NCI-H2227 treated with DMSO at 0.1 percent for 48 hours (cell line): Measurements from ENCODE around the gene CNIH4.
"Not testable (repeated sequence)": the region's sequence is repeated elsewhere in the genome, so short reads cannot be mapped to it uniquely, and the experiment has no call there.

ENCODE experiments used
- DNase-seq: peaks from one replicate; lab custom pipeline; 2025; lab: John Stamatoyannopoulos, UW

The CNIH4 gene

DNA sequence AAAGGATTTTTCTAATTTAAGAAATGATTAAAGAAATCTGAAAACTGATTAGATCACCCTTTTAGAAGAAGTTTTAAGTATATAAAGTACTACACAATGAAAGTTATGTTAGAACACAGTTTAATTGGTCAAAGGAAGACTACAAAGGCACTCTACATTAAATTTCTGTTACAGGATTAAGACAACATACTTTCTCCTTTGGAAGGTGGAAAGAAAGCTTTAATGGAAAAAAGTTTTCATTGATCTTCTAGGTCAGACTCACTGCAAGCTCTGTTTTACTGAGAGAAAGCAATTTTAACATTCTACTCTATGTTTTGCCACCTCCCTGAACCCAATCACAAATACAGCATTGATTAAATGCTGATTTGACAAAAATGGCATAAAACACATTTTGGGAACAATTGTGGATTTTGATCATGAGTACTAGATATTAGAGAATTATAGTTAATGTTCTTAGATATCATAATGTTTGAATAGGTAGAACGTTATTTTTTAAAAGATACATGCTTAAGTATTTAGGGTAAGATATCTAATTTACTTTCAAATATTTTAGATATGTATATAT, 45.9 kb downstream of the CNIH4 start:
- no peak for DNase-seq

DNA sequence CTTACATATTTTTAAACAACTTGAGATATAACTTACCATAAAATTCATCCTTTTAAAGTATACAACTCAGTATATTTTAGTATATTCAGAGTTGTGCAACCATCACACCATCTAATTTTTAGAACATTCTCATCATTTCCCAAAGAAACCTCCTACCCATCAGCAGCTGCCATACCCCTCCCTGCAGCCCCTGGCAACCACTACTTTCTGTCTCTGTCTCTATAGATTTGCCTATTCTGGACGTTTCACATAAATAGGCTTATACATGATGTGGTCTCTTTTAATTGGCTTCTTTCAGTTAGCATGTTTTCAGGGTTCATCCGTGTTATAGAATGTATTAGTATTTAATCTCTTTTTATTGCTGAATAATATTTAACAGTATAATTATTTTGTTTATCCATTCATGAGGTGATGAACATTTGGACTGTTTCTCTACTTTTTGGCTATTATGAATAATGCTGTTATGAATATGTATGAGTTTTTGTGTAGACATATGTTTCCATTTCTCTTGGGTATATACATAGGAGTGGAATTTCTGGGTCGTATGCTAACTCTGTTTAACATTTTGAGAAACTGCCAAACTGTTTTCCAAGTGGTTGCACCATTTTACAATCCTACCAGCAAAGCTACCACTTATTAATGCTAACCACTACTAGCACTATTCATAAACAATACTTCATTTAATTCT, 48.4 kb downstream of the CNIH4 start:
- DNase-seq: no peak

DNA sequence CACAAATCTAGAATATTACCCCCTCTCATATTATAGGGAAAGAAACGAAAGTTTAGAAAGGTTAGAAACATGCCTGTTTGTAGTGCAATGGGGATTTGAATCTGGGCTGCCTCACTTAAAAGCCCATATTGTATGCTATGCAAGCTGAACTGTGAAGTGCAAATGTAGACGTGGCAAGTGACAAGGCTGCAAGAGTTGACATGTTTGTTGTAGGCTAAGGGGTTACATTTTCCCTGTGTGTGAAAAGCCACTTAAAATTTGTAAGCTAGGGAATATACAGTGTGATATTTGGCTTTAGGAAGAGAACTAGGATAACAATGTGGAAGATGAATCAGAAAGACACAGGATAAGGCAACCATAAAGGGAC, 48.9 kb downstream of the CNIH4 start:
- no peak for DNase-seq

DNA sequence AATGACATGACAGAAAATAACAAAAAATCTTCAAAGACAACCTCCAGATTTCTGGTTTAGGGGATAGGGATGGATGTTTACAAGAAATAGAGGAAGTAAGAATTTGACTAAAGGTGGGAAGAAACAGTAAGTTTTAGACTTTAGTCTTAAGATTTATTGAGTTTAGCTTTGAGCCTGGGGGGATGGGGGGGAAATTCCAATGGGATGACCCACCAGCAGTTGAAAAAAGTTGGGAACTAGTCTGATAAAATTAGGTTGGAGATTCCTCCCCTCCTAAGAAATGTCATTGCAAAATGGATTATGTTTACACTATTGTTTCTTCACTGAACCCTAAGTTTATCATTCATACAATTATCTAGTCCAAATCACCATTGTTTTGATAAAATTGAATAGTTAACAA, 49.5 kb downstream of the CNIH4 start:
- DNase-seq: no peak

DNA sequence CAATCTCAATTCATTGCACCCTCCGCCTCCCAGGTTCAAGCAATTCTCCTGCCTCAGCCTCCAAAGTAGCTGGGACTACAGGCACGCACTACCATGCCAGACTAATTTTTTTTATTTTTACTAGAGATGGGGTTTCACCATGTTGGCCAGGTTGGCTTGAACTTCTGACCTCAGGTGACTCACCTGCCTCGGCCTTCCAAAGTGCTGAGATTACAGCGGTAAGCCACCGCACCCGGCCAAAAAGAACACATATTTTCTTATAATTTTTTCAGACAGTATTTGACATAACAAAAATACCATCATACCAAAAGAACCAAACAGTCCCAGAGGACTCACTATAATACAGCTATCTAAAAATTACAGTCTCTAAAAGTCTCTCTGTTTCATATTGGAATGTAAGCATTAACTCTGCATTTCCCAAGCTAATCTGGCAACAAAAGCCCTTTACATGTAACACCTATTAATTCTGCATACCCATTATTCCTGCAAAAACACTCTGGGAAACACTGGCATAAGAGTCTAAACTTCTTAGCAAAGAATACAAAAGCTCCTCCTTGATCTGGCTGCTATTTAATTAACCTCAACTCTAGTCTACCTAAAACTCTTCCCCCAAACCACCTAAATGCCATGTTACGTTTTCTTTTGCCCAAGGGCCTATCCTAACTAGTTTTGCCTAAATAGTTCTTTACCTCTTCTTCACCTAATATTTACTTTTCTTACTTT, 51.1 kb downstream of the CNIH4 start:
- DNase-seq: no peak

DNA sequence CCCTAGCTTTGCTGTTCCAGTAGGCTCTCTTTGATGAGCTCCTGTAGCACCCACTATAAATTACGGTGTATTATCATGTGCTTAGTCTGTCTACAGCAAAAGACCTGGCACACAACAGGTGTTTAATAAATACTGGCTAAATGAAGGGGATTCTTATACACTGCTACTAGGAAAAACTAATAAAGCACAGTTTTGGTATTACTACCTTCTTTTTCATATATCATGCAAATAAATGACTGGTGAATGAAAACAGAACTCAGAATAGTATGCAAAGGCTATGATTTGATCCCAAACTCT, 51.6 kb downstream of the CNIH4 start:
- DNase-seq: no peak

DNA sequence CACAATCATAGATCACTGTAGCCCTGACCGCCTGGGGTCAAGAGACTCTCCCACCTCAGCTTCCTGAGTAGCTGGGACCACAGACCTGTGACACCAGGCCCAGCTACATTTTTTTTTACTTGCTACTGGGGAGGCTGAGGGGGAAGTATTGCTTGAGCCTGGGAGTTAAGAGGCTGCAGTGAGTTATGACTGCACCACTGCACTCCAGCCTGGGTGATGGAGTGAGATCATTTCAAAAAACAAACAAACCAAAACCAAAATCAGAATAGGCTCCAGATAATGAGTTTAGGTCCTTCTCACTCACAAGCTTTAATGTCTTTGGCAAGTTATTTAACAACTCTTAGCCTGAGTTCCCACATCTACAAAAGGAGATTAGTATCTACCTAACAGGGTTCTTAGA, 55.1 kb downstream of the CNIH4 start:
- no peak for DNase-seq

DNA sequence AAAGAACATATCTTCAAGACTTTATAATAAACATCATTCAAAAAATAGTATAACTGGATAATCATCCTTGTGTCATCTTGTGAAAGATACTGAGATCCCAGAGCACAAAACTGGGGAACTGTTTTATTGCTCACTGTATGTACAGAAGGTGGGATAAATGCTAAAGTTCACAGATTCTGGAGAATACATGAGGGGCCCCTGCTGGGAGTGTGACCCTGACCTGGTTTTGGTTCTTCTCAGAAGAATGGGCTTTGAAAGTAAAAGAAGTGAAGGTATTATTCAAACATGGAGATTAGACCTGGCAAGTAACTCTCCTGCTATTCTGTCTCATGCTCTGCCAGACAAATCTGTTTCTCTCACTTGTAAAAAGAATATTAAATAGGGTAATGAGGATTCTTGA, 63.4 kb downstream of the CNIH4 start:
- DNase-seq: no peak

DNA sequence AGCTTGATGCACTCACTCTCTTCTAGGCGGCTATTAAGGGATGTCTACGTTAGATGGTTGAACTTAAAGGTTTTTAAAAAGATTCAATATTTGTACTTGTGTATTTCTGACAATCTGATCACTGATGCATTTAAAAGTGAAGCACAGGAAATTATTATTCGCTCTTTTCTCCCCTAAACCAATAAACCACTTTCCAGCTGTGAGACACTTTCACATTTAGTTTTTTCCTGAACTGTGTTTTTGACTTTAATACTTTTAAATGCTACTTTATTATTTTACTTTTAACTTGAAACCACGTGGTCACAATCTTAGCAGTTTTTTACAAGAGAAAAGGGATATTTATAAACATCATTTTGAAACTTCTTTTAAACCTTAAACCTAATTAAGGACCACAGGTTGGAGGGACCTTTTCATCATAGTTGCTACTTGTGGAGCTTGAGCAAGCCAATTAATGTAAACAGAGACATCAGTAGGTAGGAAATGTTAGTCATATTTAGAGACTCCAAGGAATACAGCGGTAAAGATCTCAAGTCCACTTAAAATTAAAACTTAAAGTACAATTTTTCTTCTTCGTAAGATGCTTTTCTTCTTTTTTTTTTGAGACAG, 68.7 kb downstream of the CNIH4 start:
- DNase-seq: no peak

DNA sequence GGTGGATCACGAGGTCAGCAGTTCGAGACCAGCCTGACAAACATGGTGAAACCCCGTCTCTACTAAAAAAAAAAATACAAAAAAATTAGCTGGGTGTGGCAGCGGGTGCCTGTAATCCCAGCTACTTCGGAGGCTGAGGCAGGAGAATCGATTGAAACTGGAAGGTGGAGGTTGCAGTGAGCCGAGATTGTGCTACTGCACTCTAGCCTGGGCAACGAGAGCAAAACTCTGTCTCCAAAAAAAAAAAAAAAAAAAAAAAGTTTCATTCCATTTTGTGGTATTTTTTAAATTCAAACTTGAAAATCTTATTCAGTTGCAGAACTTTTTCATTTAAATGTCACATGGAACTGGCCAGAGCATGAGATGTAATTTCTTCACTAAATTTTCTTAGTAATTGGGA, 70.2 kb downstream of the CNIH4 start:
- not testable (repeated sequence) for DNase-seq

DNA sequence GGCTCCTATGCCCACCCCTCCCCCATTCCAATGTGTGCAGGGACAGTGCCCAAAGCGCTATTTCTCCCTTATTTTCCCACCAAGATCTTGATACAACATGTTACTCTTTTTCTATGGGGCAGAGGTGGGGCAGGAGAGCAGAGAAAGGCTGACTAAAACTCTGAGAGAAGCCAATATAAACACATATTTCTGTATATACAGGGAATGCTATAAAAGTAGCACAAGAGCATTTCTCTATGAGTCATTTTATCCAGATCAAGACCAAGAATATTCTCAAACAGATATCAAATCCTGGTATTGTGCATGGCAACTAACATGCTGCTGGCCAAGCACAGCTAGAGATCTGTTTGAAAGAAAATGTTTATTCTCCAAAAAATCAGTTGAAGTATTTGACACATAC, 70.7 kb downstream of the CNIH4 start:
- no peak for DNase-seq

DNA sequence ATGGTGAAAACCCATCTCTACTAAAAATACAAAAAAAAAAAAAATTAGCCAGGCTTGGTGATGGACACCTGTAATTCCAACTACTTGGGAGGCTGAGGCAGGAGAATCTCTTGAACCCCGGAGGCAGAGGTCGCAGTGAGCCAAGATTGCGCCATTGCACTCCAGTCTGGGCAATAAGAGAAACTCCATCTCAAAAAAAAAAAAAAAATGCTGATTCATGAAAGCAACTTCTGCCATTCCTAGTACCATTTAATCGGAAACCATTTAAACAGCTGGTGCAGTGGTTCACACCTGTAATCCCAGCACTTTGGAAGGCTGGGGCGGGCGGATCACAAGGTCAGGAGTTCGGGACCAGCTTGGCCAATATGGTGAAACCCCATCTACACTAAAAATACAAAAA, 72.0 kb downstream of the CNIH4 start:
- DNase-seq: not testable (repeated sequence)
